ELF-1 (cell line): ENCODE measurements around the gene ALDH3A1.
A peak's percentile ranks its signal among the peaks of the same experiment; 100 is the strongest.

Experiments
- DNase-seq: peaks from one replicate; pipeline ENCODE4 v3.0.0-alpha.2; 2016; ENCODE audit warnings: low read depth, low spot score

The ALDH3A1 gene

DNA sequence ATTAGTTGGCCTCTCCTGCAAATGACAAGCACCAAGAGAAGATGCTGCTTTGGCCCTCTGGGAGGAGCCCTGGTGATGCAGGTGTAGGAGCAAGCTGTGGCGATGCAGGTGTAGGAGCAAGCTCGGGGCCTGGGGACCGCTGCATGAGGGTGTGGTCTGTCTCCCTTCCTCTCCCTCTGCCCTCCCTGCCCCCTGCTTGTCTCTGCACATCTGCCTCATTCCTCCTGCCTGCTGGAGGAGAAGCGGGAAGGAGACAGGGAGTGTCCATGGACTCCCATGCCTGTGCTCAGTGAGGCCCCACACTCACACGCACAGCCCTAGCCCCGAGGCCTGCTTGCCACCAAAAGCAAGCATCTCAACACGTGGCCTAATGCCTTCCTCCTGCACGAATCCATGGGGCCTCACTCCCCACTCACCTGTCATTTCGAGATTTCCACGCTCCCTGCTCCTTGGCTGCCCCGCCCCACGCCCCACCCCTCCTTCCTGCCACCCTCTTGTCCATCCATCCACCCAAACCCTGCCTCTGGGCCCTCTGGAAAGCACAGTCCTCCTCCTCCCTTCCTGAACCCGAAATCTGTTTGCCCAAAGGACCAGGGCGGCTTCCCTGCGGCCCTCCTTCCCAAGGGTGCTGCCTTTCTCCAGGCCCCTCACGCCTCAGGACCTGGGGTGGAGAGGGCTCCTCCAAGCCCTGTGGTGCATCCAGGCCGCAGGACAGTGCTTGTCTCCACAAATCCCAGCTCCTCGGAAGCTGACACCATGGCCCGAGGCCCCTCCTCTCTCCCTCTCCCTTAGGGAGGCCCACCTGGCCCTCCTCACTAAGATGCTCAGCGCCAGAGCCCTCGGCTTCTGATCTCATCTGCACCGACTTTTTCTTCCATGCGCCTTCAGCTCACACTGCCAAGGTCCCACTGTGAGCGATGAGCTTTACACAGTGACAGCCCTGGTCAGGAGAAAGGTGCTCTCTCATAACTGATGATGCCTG, 11.8 kb upstream of the ALDH3A1 start:
- no peak for DNase-seq

DNA sequence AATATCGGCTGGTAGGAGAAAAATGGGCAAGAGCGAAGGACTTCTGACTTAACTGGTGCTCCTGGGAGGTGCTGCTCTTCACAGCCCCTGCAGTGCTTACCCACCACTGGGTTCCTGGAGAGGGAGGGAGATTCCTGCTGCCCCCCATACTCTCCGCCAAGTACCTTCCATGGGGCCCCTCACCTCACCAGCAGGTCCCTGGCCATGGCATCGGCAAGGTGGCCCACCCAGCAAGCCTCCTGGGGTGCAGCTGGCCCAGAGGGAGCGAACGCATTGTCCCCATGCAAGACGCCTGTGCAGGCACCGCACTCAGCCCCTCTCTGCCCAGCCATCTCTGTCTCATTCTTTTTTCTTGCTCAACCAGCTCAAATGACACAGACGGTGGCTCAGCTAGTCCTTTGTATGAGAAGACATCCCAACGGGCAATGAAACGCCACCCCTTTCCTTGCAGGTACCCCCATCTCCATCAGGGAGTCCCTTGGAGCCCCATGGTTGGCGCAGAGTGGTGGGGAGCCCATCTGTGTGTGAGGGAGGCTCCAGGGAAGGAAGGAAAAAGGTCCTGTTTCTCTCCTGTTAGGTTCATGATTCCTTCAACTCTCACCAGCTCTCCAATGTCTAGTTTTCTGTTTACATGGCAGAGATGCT, 9.6 kb upstream of the ALDH3A1 start:
- DNase-seq = no peak

GRCh38 chr17:19756546-19756945, 8.4 kb upstream of the ALDH3A1 start:
- DNase-seq = no peak

DNA sequence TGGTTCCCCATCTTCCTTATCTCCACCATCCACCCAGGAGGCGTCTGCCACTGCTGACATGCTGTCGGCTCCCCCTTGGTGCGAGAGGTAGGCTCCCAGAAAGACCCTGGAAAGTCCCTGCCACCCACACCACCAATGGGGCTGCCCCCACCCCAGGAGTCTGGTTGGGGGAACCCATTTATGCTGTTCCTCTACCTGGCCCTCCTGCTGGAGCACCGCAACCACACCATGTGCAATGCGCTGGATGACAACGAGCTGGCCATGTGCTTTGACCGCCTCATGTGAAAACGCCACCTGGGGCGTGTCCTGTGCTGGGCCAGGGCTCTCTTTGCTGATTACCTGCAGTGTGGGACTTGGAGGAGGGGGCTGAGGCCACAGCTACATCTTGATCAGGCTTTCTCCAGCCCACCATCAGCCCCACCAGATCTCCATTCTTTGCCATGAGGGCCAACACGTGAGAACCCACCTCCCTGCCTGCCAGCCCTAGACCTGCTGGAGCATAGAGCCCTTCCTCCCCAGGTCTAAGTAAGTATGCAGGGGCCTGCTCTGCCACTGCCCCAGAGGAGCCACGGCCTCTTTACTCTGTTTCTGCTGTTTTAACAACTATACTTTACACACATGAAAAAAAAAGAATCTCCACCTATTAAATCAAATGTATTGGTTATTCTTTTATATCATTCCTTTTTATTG, 7.9 kb upstream of the ALDH3A1 start:
- no peak for DNase-seq

DNA sequence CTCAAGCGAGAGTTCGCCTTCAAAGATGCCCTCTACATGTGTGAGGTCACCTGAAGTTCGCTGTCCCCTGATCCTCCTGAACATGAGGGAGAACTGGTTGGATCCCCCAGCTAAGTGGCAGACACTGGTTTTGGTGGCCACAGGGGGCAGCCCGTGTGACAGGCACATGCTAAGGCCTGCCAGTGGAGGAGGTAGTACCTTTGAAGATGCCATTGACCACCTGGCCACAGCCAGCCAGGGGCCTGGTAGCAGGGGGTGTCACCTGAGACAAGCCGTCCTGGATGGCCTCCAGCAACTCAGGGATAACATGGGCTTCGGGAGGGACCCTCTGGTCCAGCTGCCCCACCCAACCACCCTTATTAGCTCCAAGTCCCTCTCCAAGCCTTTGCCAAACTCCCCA, 7.3 kb upstream of the ALDH3A1 start:
- no peak for DNase-seq

DNA sequence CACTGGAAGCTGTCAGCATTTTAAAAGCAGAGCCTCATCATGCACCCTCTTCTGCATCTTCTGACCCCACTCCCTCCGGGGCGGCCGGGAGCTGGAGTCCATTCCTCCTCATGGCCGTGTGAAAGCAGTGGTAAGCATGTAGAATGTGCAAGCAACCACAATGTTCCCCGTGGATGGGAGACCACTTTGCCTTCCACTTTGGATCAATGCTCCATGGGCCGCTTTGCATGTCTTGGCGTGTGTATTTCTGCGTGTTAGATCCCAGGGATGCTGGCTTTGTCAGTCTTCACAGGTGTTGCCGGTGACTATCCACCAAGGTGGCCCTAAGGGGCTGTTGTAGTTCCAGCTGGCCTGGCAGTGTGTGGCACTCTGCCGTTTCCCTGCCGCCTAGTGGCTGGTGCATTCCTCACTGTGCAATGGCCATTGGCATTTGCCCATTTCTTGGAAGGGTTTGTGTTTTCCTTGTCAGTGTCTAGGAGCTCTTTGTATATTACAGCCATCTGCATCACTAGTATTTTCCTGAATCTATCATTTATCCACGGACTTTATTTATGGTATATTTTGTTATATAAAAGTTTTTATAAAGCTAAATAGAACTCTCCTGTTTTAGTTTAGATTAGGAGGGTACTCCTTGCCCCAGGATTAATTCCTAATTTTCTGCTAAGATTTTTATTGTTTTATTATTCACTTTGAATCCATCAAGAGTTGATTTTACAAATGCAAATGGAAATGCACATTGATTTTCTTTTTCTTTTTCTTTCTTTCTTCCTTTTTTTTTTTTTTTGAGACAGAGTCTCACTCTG, 5.8 kb upstream of the ALDH3A1 start:
- DNase-seq = no peak

DNA sequence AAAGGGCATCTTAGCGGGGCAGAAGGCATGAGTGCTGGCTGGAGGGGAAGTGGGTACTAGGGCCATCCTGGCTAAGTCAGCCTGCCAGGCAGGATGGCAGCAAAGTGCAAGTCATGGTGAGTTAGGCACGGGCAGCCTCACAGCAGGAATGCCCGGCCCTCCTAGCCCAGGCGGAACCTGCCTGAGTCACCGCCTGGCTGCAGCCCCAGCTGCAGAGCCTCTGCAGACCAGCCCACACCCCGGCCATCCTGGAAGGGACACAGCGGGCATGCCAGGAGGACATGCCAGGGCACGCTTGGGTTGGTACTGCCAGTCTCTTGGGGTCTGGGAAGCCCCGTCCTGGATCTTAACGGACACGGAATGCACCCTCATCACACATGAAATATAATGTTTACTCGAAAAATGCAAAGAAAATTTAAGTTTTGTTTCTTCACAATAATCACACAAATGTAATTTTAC, 5.0 kb upstream of the ALDH3A1 start:
- no peak for DNase-seq

DNA sequence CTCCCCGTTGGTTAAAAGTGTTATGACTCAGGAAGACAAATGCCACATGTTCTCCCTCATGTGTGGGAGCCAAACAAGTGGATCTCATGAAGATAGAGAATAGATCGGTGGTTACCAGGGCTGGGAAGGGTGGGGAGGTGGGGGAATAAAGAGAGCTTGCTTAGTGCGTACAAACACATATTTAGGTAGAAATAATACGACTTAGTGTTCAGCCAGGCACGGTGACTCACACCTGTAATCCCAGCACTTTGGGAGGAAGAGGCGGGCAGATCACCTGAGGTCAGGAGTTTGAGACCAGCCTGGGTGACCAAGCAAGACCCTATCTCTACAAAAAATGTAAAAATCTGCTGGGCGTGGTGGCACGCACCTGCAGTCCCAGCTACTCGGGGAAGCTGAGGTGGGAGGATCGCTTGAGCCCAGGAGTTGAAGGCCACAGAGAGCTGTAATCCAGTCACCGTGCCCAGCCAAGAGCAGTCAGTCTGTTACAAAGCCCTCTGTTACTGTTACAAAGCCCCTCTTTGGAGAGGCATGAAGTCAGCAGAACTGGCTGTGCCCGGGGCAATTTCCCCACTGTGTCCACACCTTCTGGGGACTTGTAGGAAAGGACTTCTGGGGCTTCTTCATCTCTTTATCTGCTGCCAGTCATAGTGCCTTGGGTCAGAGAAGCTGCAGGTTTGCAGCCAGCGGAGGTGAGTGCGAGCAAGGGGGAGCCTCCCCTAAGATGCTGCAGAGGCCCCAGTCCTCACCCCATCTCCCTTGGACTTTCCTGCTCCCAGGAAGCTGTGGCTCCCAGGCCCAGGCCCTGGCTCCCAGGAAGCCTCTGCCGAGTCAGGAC, 4.3 kb upstream of the ALDH3A1 start:
- peak; percentile 51 for DNase-seq

DNA sequence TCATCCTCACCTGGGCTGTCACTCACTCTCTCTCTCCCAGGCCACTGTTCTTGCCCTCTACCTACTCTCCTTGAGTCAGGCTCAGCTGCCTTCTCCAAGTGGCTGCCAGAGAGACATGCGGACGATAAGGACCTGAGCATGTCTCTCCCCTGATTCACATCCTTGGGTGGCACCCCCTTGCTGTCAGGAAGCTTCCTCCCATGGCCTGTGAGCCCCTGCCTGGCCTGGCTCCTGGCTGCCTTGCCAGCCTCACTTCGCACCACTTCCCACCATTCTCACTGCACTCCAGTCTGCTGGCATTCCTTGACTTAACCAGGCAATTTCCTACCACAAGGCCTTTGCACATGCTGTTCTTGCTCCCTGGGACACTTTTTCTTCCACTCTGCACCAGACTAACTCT, 2.7 kb upstream of the ALDH3A1 start:
- DNase-seq = no peak

DNA sequence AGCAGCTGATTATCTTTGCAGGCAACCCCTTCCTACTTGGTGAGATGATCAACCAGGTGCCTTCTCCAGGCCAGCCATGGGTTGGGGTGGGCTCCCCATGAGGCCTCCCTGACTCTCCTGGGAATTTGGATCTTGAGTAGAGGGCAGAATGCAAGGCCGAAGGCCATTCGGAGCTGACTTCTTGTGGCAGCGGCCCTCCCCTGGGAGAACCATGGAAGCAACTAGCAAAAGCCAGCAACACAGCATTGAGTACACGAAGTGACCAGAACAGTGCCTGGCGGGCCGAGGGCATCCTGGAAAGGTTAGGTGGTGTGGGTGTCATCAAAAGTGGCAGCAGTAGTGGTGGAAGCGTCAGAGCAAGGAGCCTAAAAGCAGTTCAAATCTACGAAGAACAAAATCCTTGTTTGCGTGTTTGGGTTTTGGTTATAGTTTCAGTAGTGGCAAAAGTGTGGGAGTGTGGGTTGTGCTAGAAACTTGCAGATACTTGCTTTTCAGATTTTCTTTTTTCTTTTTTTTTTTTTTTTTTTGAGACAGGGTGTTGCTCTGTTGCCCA, 2.0 kb upstream of the ALDH3A1 start:
- no peak for DNase-seq

GRCh38 chr17:19748807-19749193, 702 bp upstream of the ALDH3A1 start:
- DNase-seq = peak; percentile 37

- no peak for DNase-seq
Measured at GRCh38 chr17:19747159-19747719, 859 bp downstream of the ALDH3A1 start.

DNA sequence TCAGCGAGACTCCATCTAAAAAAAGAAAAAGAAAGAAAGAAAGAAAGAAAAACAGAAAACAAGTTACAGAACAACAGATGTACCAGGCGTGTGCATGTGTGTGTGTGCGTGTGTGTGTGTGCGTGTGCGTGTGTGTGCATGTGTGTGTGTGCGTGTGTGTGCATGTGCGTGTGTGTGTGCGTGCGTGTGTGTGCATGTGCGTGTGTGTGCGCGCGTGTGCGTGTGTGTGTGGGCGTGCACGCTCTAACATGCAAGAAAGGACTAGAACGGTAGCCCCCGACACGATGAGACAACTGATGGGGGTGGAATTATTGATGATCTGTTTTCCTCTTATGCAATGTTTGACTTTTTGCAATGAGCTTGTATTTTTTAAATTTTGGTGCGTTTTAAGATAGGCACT, 1.6 kb downstream of the ALDH3A1 start:
- DNase-seq = no peak

DNA sequence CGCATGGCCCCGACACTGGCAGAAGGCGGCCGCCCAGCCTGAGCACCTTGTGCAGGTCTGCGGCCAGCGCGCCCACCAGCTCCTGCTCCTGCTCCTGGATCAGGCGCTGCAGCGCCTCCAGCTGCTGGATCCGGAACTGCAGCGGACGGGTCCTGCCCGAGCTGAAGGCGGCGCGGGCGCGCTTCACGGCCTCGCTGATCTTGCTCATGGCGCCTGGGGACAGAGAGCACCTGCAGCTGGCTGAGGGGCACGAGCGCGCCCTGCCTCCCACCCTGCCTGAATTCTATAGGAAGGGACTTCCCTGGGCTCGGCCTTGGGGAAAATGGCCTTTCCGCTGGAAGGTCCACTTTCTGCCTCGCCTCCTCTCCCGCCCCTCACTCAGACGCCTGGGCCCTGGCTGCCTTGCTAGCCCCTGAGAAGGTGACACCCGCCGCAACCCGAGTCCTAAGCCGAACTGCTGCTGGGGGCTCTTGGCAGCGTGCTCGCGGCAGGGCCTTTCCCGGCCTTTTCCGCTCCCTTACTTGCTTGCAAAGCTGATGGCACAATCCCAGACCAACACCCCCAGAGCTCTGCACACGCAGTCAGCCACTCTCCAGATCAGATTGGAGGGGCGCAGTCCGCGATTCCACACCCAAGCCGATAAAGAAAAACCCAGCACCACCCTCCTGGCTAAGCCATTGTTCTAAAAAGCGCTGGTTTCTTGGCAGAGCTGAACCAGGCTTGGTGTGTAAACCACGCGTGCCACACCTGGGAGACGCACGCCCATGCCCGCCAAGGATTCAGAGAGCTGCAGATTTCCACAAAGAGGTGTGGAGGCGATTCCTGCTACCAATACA, 3.0 kb downstream of the ALDH3A1 start:
- DNase-seq = peak; percentile 98

DNA sequence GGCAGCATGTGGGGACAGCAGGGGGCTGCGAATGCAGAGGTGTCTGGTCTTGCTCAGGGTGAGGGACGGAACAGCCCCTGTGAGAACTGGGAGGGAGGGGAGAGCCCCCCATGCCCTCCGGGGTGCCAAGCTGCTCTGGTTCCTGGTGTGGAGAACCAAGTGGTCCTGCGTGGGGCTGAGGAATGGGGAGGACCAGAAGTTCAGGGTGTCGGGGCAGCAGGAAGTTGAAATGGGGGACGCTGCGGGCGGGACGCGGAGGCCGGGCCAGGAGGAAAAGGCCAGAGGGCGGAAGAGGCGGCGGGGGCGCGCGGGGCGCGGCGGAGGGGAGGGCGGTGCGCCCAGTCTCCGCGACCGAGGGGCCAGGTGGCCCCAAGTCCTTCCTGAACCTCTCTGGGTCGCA, 3.6 kb downstream of the ALDH3A1 start:
- no peak for DNase-seq

DNA sequence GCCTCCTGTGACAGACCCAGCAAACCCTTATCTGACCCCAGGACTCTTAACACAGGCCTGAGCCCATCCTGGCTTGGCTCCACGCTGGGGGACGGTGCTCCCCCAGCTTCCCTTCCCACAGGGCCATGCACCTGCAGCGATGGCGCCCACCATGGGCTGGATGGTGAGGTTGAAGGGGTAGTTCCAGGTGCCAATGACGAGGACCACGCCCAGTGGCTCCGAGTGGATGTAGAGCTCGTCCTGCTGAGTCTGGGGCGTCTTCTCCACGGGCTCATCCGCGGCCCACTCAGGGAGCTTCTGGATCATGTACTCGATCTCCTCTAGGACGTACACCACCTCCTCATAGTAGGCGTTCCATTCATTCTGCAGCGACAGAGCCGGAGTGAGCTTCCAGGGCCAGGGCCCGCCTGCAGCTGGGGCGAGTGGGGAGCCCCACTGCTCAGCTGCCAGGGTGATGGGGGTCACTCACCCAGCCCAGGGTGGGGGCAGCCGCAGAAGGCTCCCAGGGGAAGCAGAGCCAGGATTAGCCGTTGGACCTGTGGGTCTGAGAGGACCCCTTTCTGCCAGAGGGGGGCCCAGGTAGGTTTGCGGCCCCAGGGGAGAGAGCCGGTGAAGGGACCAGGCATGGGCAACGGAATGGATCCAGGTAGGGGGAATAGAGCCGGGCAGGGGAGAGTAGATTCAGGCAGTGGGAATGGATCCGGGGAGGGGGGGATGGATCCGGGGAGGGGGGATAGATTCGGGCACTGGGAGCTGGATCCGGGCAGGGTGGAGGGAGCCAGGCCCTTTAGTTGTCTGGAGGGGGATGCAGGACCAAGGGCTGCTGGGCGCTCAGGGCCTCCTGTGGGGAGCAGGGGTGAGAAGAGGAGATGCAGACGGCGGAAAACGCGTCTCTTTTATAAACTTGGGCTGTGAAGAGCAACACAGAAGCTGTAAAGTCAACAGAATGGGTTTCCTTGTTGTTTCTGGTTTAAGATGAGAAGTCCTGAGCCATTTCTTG, 4.7 kb downstream of the ALDH3A1 start:
- no peak for DNase-seq

DNA sequence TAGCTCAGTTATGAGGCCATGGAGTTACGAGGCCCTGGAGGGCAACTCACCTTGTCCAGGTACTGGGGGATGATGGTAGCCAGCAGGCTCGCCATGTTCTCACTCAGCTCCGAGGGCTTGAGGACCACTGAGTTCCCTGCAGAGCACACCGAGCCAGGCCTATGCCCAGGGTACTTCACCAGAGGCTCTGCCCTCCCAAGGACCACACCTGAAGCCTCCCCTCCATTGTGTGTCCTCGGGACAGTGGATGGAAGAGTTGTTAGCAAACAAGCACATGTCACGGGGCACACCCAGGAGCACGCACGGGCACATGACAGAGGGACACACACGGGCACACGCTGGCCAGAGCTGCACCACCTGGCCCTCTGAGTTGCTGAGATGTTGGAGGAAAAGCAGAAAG, 5.6 kb downstream of the ALDH3A1 start:
- no peak for DNase-seq
